ENCODE measurements around the gene VIT.
"Not testable (repeated sequence)": the region's sequence is repeated elsewhere in the genome, so short reads cannot be mapped to it uniquely, and the experiment has no call there.

DNA sequence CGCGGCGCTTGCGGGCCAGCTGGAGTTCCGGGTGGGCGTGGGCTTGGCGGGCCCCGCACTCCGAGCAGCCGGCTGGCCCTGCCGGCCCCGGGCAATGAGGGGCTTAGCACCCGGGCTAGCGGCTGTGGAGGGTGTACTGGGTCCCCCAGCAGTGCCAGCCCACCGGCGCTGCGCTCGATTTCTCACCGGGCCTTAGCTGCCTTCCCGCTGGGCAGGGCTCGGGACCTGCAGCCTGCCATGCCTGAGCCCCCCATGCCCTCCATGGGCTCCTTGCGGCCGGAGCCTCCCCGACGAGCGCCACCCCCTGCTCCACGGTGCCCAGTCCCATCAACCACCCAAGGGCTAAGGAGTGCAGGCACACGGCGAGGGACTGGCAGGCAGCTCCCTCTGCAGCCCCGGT lies 8.2 kb upstream of the VIT start:
- not testable (repeated sequence) for TF ChIP-seq EZH2 (IDR thresholded peaks at IDR 0.05; ENCODE audit: insufficient read depth, low read length)
- TF ChIP-seq, protein P1, sequence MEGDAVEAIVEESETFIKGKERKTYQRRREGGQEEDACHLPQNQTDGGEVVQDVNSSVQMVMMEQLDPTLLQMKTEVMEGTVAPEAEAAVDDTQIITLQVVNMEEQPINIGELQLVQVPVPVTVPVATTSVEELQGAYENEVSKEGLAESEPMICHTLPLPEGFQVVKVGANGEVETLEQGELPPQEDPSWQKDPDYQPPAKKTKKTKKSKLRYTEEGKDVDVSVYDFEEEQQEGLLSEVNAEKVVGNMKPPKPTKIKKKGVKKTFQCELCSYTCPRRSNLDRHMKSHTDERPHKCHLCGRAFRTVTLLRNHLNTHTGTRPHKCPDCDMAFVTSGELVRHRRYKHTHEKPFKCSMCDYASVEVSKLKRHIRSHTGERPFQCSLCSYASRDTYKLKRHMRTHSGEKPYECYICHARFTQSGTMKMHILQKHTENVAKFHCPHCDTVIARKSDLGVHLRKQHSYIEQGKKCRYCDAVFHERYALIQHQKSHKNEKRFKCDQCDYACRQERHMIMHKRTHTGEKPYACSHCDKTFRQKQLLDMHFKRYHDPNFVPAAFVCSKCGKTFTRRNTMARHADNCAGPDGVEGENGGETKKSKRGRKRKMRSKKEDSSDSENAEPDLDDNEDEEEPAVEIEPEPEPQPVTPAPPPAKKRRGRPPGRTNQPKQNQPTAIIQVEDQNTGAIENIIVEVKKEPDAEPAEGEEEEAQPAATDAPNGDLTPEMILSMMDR (IDR thresholded peaks at IDR 0.05; ENCODE audit: insufficient read depth, low read depth, low read length) = not testable (repeated sequence)

Measured in astrocyte (in vitro differentiated cells and primary cell).